HepG2 (cell line): Measurements from ENCODE around the gene PLA2G2A. TPM values are rescaled to one million over a fixed set of nuclear protein-coding genes. Genes with fewer than 3 reads are reported as not detected.
"Not testable (repeated sequence)": the region's sequence is repeated elsewhere in the genome, so short reads cannot be mapped to it uniquely, and the experiment has no call there.

ENCODE experiments used
- ATAC-seq: fragments of 200-7000 bp; cut with Tn5 transposase; 3 replicates; pipeline ENCODE4 v1.9.1; 2020; ENCODE audit warnings: mild to moderate bottlenecking, moderate library complexity
- BruUV-seq: library from RNA; stranded (reverse); fragments of 400-500 nt; replicated peaks from 2 replicates; lab custom pipeline; 2021; lab: Mats Ljungman, UMichigan
- CTCF ChIA-PET: fragments of 300-600 bp; formaldehyde crosslinking; extraction: SDS; loops from one replicate; lab custom pipeline; 2021; ENCODE audit warnings: low total read pairs, inconsistent platforms, low intra/inter-chr PET ratio; lab: Yijun Ruan, JAX
- POLR2A ChIA-PET: fragments of 350-600 bp; sonication (Branson Sonifier 250); formaldehyde crosslinking; loops from one replicate; lab custom pipeline; 2020; ENCODE audit warnings: antibody characterized with exemption, inconsistent platforms; lab: Yijun Ruan, JAX
- DNase-seq: peaks from one replicate; pipeline ENCODE4 v3.0.0-alpha.2; 2015; ENCODE audit warnings: low spot score
- FAIRE-seq: peaks from 3 replicates; lab custom pipeline; 2011; peaks lifted over from hg19 to GRCh38; lab: Jason Lieb, UNC
- H2AFZ ChIP-seq: one replicate; pipeline ENCODE4 v1.6.1; 2011; ENCODE audit warnings: low read length, inconsistent platforms
- H3K27ac ChIP-seq: fragments of 300-600 bp; 3 replicates; pipeline ENCODE4 v1.8.0; 2011; ENCODE audit warnings: mixed run types, mild to moderate bottlenecking, mixed read lengths, low read length, inconsistent platforms; ENCODE audit not compliant: insufficient read depth; ENCODE audit errors: extremely low read length
- H3K27me3 ChIP-seq, 2 experiments: fragments of 200-600 bp in 1 of 2; 2 replicates in 1 of 2; 3 replicates in 1 of 2; pipeline versions ENCODE4 v1.6.0 to v1.8.0; 2011; ENCODE audit warnings: low read length in 2 of 2, mild to moderate bottlenecking in 2 of 2, moderate library complexity in 2 of 2, inconsistent platforms in 1 of 2; ENCODE audit not compliant: insufficient read depth in 2 of 2, control insufficient read depth in 1 of 2
- H3K36me3 ChIP-seq, 2 experiments: fragments of 200-600 bp in 1 of 2; replicated peaks in 1 of 2; 2 replicates in 1 of 2; 3 replicates in 1 of 2; pipeline versions ENCODE4 v1.5.1 to v1.8.0; 2011; ENCODE audit warnings: low read length in 2 of 2, inconsistent platforms in 1 of 2; ENCODE audit not compliant: insufficient read depth in 2 of 2, control insufficient read depth in 1 of 2
- H3K4me1 ChIP-seq: 2 replicates; pipeline ENCODE4 v1.5.1; 2012; ENCODE audit warnings: low read length, inconsistent platforms; ENCODE audit not compliant: insufficient read depth
- H3K4me2 ChIP-seq: 2 replicates; pipeline ENCODE4 v1.6.0; 2011; ENCODE audit warnings: low read depth, low read length, inconsistent platforms
- H3K4me3 ChIP-seq, 3 experiments: fragments of 200-600 bp in 1 of 3; sonication (generic), shearing (Covaris generic) in 1 of 3; replicated peaks in 1 of 3; 2 replicates each; pipeline ENCODE4 v1.5.1; 2011 to 2016; ENCODE audit warnings: low read length in 3 of 3, inconsistent platforms in 2 of 3, low read depth in 2 of 3, mild to moderate bottlenecking in 2 of 3, control low read depth in 1 of 3, mixed read lengths in 1 of 3; ENCODE audit not compliant: insufficient read depth in 1 of 3
- H3K79me2 ChIP-seq: one replicate; pipeline ENCODE4 v1.6.1; 2011; ENCODE audit warnings: low read length, inconsistent platforms; ENCODE audit not compliant: insufficient read depth
- H3K9ac ChIP-seq: 2 replicates; pipeline ENCODE4 v1.6.0; 2011; ENCODE audit warnings: mild to moderate bottlenecking, low read depth, low read length, inconsistent platforms; ENCODE audit not compliant: insufficient read depth
- H3K9me3 ChIP-seq: 2 replicates; pipeline ENCODE4 v1.5.1; 2012; ENCODE audit warnings: mild to moderate bottlenecking, low read length
- H4K20me1 ChIP-seq: 2 replicates; pipeline ENCODE4 v1.6.0; 2011; ENCODE audit warnings: inconsistent platforms, mild to moderate bottlenecking, low read length, moderate library complexity; ENCODE audit not compliant: insufficient read depth
- KLF13 ChIP-seq: sonication (generic); formaldehyde crosslinking; IDR thresholded peaks from 2 replicates; pipeline ENCODE4 v1.4.0; 2020; ENCODE audit warnings: mild to moderate bottlenecking, missing genetic modification reagents
- POLR2AphosphoS2 ChIP-seq: IDR thresholded peaks from 2 replicates; pipeline ENCODE4 v1.6.1; 2011; ENCODE audit warnings: low read depth, low read length, improper control_type of control experiment
- ZFP36L2 ChIP-seq: sonication (generic); formaldehyde crosslinking; IDR thresholded peaks from 2 replicates; pipeline ENCODE4 v1.4.0; 2020; ENCODE audit warnings: missing genetic modification reagents
- ZNF605 ChIP-seq: sonication (generic); formaldehyde crosslinking; IDR thresholded peaks from 2 replicates; pipeline ENCODE4 v1.8.0; 2022; ENCODE audit warnings: mild to moderate bottlenecking, missing genetic modification reagents
- WGBS: methylation state at CpG from one replicate; pipeline ENCODE4 v1.1.6; 2017; ENCODE audit warnings: low lambda C conversion rate; 5-methylcytosine and 5-hydroxymethylcytosine counted together
- in situ Hi-C: cut with HindIII; loops from 2 replicates; pipeline ENCODE4 v1.10.0; 2017; ENCODE audit warnings: low pct_unique_long_range_greater_than_20kb; ENCODE audit not compliant: extremely low pct_ligation_motif_present
- intact Hi-C: fragments of 100-400 bp; cut with micrococcal nuclease; formaldehyde crosslinking; loops from one replicate; pipeline ENCODE4 v1.10.0; 2022; ENCODE audit not compliant: unreplicated experiment
- polyA plus RNA-seq, 8 experiments: library from polyadenylated mRNA; depleted of rRNA in 3 of 8; stranded (reverse) in 7 of 8; unstranded in 1 of 8; fragments of >200 nt; fragmentation: Illumina TruSeq in 4 of 8; extraction: Trizol in 4 of 8; gene quantifications; 2 replicates each; pipeline versions ENCODE4 v1.2.1 to v1.2.3, GENCODE V29; 2011 to 2016; ENCODE audit warnings: low read depth in 4 of 8, missing spikeins in 1 of 8, mixed read lengths in 1 of 8; ENCODE audit not compliant: insufficient read depth in 1 of 8
- total RNA-seq, 5 experiments: library from RNA; depleted of rRNA; stranded (reverse); fragments of >200 nt; fragmentation: Illumina TruSeq; extraction: Trizol; gene quantifications; 2 replicates each; pipeline ENCODE4 v1.2.3, GENCODE V29; 2016; ENCODE audit warnings: low read depth in 1 of 5

PLA2G2A gene
- total and polyA plus RNA-seq, 2 of the 13 experiments (the other 11 are each of a cell fraction or from before 2014, with no cell fraction given): 0.35 to 30.3 TPM

- peaks cover 15% of the 10 kb centered on the region for H3K9me3 ChIP-seq
- BruUV-seq, ATAC-seq, H3K4me1 ChIP-seq, intact Hi-C loops, H2AFZ ChIP-seq, POLR2A ChIA-PET, FAIRE-seq, CTCF ChIA-PET, H3K4me2 ChIP-seq, H3K27me3 ChIP-seq, H4K20me1 ChIP-seq, DNase-seq, H3K36me3 ChIP-seq, H3K27ac ChIP-seq, in situ Hi-C loops, H3K79me2 ChIP-seq, H3K9ac ChIP-seq, H3K4me3 ChIP-seq: not testable (repeated sequence)
- WGBS: 20% methylated on average over 3 of the region's 3 CpGs
Measured at GRCh38 chr1:19998823-19999222, 19.4 kb upstream of the PLA2G2A start.

GRCh38 chr1:19990689-19991088 is 11.3 kb upstream of the PLA2G2A start:
- no peak for ATAC-seq
- FAIRE-seq: no peak
- ChIA-PET CTCF (no interaction called here), POLR2A (no interaction called here)
- Histone ChIP-seq H4K20me1 (no peaks in the 10 kb centered on the region), H3K36me3 (no peaks in the 10 kb centered on the region), H3K9me3 (peaks cover under 1% of the 10 kb centered on the region; the same call in 1 of the 2 replicates), H3K4me2 (no peak overlapping the region), H3K9ac (no peak overlapping the region), H2AFZ (no peak overlapping the region), H3K27me3 (no peaks in the 10 kb centered on the region), H3K4me1 (peaks cover 30% of the 10 kb centered on the region), H3K4me3 (no peak overlapping the region), H3K27ac (no peak overlapping the region), H3K79me2 (no peaks in the 10 kb centered on the region)
- intact Hi-C loops (no loop called here), in situ Hi-C loops (no loop called here)
- no peak for DNase-seq
- BruUV-seq: no TSS peak
- 91% methylated on average over 2 of the region's 2 CpGs for WGBS
- TF ChIP-seq KLF13 (CRISPR knock-in tag): no peak
- TF ChIP-seq ZFP36L2: no peak
- TF ChIP-seq POLR2AphosphoS2: no peak
- no peak for TF ChIP-seq ZNF605 (CRISPR knock-in tag)

- BruUV-seq, H3K36me3 ChIP-seq, DNase-seq, H3K4me2 ChIP-seq, in situ Hi-C loops, H2AFZ ChIP-seq, H3K79me2 ChIP-seq, H3K9me3 ChIP-seq, H3K27me3 ChIP-seq, H4K20me1 ChIP-seq, POLR2A ChIA-PET, H3K4me3 ChIP-seq, FAIRE-seq, ATAC-seq, H3K9ac ChIP-seq, CTCF ChIA-PET, intact Hi-C loops, H3K27ac ChIP-seq: not testable (repeated sequence)
- peaks cover 30% of the 10 kb centered on the region for H3K4me1 ChIP-seq
- 75% methylated on average over 5 of the region's 9 CpGs for WGBS
Measured at GRCh38 chr1:19990182-19990582, 10.8 kb upstream of the PLA2G2A start.
